GM21367 (cell line): ENCODE data around the gene SINHCAF.
"Not testable (repeated sequence)": the region's sequence is repeated elsewhere in the genome, so short reads cannot be mapped to it uniquely, and the experiment has no call there.

Experiments used
- ATAC-seq: cut with Tn5 transposase; IDR thresholded peaks from one replicate; pipeline ENCODE4 v1.9.1; 2021; ENCODE audit not compliant: unreplicated experiment

The SINHCAF gene

DNA sequence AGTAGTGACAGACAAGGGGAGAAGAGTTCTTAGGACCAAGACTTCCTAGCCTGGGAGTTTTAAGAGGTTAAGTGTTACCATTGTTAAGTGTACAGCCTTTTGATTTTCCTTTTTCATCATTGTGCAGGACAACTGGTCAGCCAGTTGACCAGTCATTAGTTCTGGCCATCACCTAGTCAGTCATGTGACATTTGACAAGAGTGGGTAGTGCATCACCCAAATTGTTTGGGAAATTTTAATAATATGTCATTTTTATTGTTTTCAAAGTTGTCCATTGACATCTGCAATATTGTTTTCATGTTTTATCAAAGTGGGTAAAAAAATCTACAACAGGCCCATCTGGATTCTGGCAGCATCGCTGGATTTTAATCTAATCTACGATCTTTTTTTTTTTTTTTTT is 15.5 kb downstream of the SINHCAF start:
- no peak for ATAC-seq

DNA sequence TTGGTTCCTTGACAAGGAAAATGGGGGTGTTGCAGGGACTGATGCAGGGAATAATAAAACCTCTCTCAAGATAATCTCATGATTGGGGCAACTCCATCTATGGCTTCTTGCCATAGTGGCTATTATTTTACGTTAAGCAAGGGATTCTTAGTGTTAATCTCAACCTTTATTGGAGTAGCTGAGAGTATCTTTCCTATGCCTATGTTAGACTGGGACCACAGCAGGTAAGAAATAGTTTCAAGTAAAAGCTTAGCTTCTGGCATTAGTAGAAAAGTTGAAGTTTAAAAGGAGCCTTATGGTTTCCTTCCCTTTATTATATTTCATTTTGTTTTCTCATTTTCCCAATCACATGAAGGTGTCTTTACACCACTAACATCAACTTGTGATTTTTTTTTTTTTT is 16.7 kb downstream of the SINHCAF start:
- no peak for ATAC-seq

DNA sequence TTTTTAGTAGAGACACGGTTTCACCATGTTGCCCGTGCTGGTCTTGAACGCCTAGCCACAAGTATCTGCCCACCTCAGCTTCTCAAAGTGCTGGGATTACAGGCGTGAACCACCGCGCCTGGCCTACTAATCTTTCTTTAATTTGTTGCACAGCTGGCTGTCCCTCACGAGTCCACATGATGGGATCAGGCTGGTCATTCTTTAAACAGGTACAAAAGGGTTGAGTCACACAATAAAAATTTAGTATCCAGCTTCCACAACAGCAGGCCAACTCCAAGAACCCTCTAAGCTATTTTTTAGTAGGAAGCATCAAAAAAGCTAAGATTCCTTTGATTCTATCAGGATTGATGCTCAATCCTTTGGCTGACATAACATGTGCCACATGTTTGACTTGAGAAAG is 17.8 kb downstream of the SINHCAF start:
- no peak for ATAC-seq

DNA sequence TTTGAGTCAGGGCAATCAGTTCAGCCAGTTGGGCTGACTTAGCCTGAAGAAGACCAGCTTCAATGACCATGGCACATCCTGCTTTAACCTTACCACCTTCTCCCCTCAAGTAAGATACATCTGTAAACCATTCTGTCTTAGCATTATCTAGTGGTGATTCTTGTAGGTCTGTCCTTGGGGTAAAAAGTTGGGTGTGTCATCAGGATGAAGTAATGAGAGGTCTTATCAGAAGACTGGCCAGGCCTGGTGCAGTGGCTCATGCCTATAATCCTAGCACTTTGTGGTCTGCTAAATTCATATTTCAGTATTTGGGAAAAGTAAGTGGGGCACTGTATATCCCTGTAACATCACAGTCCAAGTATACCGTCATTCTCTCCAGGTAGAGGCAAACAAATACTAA is 19.1 kb downstream of the SINHCAF start:
- no peak for ATAC-seq

DNA sequence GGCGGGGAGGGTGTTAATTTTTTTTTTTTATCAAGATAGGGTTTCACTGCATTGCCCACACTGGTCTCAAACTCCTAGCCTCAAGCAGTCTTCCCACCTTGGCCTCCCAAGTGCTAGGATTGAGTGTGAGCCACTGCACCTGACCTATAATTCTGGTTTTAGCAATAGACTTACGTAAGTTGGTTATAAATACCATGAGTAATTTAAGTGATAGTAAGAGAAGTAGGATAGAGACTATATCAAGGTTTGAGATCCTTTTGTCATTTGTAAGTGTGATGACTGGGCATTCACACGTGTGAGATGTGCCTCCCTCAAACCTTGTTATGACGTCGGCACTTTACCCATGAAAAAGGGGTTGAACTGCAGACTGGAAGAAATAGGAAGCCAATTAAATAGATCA is 22.5 kb downstream of the SINHCAF start:
- no peak for ATAC-seq

DNA sequence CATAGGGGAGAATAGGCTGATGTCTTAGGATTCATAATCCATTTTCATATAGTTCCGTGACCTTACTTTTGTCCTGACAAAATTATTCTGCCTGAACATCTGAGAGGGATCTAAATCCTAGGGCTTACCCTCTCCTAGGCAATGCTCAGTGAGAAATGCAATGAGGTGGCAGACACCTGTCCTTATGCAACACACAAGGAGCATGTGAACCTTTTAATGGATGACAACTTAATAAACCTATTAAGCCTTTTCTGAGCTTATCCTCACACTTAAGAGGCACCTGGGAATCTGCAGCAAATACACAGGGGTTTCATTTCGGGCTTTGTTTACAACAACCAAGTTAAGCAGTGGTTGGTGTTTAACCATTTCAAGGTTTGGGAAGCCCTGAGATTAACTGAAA is 24.6 kb downstream of the SINHCAF start:
- ATAC-seq = no peak

DNA sequence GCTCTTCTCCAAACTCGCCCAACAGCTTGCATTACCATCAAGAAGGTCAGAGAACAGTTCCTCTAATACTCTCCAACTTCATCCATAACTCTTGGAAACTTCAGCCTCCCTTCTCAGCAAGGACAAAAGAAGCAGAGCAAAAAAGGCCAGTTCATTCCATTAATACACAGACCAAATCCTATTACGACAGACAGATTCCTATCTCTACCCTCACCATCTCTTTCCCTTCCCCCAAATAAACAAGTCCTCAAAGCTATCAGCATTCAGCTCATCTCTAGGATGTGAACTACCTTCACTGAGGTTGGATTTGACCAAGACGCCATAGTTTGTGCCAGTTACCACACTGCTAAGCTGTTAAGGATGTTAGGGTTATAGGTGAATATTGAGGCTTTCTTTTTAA is 25.2 kb downstream of the SINHCAF start:
- ATAC-seq = no peak

DNA sequence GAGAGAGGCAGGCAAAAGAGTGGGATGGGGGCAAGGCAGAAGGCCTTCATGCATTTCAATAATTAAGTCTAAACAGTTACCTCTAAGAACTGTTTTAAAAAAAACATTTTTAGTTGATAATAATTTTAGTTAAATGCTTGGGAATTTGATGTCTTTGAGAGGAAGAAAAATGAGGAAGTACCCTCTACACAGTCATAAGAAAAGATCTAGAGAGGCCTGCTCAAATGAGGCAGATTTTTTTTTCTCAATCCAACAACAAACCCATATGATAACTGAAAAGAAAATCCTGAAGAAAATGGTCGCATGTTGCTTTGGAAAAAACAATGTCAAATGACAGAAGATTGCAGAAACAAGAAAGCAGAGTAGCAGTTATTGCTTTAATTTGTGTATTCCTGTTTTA is 25.6 kb downstream of the SINHCAF start:
- ATAC-seq = no peak

DNA sequence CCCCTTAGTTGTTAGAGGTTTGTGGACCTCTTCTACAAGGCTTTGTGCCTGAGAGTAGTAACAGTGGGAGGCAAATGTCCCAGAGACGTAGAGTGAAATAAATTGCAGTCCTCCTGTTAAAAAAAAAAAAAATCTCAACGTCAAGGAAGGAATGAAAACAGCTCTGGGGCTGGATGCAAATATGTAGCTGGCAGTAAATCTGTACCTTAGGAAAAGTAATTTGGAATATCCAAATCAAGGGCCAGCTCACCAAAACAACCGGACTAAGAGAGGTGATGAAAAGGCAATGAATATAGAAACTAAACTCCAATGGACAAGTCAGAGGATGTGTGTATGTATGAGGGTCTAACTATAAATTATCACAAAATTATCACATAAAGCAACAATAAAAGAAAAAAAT is 27.0 kb downstream of the SINHCAF start:
- ATAC-seq = no peak

DNA sequence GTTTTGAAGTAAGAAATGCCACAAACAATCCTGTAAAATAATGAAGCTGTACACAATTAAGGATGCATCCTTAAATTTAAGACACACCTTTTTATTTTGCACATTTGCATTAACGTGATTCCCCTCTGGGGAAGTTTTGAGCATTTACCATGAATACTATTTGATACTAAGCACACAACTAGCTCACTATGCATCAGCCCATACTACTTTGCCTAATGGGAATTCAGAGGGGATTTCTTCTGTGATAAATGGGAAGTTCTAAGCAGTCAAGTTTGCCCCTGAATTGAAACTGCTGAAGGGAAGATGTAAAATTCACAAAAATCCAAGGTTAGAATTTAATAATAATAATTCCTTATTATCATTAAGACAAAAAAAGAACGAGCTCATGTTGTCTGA is 27.4 kb downstream of the SINHCAF start:
- no peak for ATAC-seq

DNA sequence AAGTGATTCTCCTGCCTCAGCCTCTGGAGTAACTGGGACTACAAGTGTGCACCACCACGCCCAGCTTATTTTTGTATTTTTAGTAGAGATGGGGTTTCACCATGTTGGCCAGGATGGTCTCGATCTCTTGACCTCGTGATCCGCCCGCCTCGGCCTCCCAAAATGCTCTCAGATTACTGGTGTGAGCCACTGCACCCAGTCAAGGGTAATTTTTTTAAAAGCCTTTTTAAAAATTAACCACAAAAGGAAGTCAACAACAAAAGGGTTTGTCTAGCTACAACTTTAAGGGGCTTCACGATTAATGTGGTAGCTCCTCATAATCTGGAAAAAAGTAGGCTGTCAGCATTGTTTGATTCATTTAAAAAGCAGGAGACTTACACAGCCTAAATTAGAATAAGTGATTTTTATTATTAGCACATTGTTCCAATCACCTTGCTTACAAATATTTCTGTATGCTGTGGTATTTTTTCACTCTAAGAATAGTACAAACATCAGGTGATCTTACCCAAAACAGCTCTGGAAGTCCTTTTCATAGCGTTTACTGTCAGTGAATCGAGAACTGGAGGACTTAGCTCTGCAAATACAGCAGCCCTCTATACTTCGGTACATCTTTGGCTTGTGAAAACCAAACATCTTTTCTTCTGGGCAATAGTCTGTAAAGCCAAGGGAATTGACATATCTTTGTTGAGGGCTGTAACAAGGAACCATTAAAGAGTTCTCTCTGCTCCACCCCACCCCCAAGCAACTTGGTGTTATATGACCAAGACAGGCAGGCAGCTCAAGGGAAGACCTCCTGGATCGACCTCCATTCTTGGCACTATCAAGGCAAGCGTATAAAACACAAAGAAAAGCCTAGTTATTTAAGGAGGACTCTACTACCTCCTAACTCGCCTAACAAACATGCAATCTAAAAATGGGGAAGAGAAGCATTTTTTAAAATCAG is 28.1 kb downstream of the SINHCAF start:
- ATAC-seq = no peak

DNA sequence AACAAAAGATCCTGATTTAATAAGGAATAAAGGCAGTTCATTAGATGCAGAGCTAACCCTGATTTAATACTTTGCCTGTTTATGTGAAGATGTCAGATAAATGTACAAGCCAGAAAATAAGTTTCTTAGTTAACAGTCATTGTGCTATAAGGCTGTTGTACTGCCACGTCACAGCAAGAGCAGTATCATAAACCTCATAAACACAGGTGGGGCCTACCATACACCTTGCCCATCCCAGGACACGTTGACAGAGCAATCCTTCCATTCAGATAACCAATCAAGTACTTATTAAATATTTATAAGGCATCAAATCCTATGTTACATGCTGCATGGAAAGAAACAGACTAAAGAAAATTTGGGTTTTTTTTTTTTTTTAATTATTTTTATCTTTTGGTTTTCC is 36.5 kb downstream of the SINHCAF start:
- ATAC-seq = no peak

DNA sequence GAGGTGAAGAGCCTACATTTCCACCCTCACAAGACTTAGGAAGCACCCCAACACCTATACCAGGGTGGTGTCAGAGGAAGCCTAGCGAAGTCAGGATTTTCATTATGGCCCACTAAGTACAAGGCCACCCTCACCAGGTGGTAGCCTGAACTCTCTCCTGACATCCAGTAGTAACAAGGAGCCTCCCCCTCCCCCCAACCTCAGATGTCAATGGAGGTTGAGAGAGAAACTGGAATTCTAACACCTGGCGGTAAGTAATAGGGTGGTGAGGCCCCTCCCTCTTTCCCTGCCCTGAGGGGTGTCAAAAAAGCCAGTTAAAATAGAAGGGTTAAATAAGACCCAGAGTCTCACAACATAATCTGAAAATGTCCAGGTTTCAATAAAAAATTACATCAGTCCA is 37.6 kb downstream of the SINHCAF start:
- no peak for ATAC-seq

DNA sequence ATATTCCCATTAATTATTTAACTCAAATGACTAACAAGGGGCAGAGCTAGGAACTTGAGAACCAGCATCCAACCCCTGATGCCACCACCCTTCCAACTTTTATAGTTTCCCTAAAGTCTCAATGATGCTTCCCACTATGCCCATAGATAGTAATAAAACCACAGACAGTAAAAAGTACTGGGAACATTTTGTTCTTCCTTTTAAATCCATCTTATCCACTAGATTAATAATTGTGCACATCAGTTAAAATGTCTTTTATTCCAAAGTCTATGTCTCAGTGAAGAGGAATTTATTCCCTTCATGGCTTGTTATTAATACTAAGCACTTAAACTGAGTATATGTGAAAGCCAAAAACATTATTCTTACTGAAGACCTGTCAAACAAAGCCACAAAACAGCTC is 45.8 kb downstream of the SINHCAF start:
- ATAC-seq = no peak

DNA sequence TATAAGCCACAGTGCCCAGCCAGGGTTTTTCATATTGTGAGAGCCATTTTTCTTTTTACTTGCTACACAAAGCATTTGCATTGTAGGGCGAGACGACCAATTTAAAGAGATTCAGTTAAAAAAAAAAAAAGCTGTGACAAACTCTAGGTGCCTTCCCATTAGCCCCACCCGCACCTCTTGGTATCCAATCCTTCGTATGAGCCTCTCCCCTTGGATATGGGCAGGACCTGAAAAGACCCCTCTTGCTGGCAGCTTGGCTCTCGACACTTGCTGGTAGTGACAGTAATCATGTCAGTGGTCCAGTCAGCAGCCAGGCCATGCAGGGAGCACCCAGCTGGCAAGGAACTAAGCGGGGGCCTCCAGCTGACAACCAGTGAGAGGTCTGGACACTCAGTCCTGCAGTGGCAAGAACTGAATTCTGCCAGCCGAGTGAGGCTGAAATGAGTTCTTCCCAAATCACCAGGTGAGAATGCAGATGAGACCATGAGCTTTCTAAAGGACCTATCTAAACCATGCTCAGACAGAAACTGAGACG is 46.5 kb downstream of the SINHCAF start:
- no peak for ATAC-seq

DNA sequence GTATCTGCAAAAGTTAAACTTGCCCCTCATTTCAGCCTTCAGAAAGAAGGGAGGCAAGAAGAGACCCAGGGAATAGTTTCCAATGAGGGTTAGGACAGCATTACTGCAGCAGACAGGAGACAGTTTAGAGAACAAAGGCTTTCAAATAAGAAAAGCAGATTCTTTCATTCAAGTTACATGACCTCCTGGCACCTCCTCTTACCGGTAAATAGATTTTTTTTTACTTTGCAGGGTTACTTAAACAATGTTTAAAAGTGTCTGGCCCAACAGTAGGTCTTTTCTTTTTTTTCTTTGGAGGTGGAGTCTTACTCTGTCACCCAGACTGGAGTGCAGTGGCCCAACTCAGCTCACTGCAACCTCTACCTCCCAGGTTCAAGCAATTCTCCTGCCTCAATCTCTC is 47.1 kb downstream of the SINHCAF start:
- ATAC-seq = no peak

DNA sequence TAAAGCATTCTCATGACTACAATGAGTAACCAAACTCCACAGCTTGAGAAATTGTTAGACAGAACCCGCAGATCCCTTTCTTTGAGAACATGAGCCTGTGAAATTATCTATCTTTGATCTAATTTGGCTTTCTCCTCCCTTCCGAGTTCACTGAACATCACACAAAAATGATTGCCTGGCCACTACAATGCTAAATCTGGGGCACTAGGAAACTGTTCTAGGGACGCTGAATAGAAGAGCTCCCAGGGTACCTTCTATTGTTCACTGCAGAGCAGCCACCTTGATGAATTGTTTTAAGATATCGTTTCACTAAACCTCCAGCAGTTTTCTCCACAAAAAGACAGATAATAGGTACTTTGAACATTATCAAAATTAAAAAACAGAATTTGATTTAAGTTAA is 47.5 kb downstream of the SINHCAF start:
- ATAC-seq = no peak

DNA sequence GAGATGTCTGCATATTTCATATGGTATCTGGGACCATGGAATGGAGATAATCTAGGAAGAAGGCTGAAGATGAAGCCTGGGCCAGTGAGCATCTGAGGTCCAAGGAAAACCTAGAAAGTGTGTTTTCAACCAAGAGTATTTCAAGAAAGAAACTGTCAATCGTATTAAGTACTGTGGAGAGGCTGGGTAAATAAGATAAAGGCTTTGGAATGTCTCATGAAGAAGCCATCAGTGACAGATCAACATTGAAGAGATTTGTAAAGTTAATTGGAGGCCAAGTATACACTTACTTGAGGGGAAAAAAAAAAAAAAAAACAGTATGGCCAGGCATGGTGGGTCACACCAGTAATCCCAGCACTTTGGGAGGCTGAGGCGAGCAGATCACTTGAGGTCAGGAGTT is 48.9 kb downstream of the SINHCAF start:
- no peak for ATAC-seq

DNA sequence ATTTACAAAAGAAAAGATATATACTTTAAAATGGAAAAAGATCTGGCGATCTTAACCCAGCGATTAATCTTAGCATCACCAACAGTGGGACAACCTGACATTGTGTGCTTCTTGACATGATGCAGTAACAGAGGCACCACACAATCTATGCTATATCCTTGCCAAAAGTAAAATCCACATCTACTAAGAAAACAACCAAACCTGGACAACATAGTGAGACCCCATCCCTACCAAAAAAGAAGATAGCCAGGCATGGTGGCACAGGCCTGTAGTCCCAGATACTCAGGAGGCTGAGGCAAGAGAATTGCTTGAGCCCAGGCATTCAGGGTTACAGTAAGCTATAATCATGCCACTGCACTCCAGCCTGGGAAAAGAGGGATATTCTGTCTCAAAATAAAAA is 50.5 kb downstream of the SINHCAF start:
- ATAC-seq = no peak

DNA sequence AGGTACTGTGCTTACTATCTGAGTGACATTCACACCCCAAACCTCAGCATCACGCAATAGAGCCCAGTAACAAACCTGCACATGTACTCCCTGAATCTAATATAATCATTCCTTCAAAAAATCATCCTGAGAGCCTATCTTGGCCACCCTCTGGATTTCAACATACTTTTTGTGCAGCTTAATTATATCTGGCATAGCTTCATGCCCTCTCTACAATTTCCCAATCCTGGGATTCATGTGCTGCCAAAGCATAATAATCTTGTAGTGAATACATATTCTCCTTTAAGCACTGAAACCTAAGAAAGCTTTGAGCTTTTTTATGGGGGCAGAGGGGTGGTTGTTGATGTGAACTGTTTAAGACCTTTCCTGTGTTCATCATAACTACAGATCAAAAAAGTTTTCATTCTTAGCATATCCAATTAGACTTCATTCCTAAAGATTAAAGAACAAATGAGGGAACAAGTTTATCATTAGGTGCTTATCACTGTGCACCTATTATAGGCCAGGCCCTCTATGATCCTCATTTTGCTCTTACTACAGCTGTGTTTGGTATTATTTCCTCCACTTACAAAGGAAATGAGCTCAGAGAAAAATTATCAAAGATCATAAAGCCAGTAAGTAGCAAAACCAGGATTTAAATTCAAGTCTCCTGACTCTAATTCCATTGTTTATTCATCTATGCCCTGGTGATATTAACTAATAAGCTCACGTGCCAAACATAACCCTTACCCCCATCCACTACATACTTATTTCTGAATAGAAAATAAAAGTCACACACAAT is 51.2 kb downstream of the SINHCAF start:
- ATAC-seq = no peak

DNA sequence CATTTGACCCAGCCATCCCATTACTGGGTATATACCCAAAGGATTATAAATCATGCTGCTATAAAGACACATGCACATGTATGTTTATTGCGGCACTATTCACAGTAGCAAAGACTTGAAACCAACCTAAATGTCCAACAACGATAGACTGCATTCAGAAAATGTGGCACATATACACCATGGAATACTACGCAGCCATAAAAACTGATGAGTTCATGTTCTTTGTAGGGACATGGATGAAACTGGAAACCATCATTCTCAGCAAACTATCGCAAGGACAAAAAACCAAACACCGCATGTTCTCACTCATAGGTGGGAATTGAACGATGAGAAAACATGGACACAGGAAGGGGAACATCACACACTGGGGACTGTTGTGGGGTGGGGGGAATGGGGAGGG is 52.2 kb downstream of the SINHCAF start:
- ATAC-seq = not testable (repeated sequence)

DNA sequence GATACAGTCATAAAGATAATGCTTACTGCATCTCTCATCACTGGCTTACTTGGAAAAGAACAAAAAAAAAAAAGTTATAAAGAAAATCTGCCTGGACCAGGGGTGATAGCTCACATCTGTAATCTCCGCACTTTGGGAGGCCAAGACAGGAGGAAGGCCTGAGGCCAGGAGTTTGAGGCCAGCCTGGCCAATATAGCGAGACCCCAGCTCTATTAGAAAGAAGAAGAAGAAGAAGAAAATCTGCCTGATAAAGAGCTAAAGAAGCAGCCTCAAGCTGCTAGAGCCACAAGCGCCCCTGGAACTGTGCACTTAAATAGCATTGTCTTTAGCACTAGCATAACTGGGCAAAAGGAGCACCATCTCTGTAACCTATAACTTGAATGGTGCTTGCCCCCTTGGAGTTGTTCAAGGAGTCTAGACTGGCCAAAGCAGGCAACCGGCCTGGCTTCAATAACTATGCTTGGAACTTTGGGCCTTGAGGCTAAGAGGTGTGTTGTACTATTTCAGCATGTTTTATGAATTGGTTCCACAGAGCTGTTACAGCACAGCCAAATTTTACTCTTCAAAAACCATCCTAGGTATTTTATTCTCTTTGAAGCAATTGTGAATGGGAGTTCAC is 53.2 kb downstream of the SINHCAF start:
- ATAC-seq = no peak
